ENCODE results near the gene PSME4.
"Not testable (repeated sequence)": the region's sequence is repeated elsewhere in the genome, so short reads cannot be mapped to it uniquely, and the experiment has no call there.

PSME4 gene

GRCh38 chr2:53854678-53855077 lies 116.1 kb downstream of the PSME4 start:
- H3K4me3 ChIP-seq (ENCODE audit: low read length), result no peak overlapping the region
- no peak overlapping the region for H3K27ac ChIP-seq (ENCODE audit: low read length)
- no peaks in the 10 kb centered on the region for H3K27me3 ChIP-seq (ENCODE audit: control insufficient read depth, insufficient read depth, low read length)
- H3K4me1 ChIP-seq (ENCODE audit: control insufficient read depth, low read depth, low read length), result no peaks in the 10 kb centered on the region
- H3K9ac ChIP-seq (ENCODE audit: low read length), result no peak overlapping the region
- no peaks in the 10 kb centered on the region for H3K9me3 ChIP-seq (ENCODE audit: control insufficient read depth, low read depth, low read length)
- peaks cover 15% of the 10 kb centered on the region for H3K36me3 ChIP-seq (ENCODE audit: control insufficient read depth, low read depth, low read length)

- H3K4me3 ChIP-seq (ENCODE audit: low read length), result no peak overlapping the region
- no peaks in the 10 kb centered on the region for H3K9me3 ChIP-seq (ENCODE audit: control insufficient read depth, low read depth, low read length)
- no peaks in the 10 kb centered on the region for H3K4me1 ChIP-seq (ENCODE audit: control insufficient read depth, low read depth, low read length)
- no peak overlapping the region for H3K27ac ChIP-seq (ENCODE audit: low read length)
- no peaks in the 10 kb centered on the region for H3K27me3 ChIP-seq (ENCODE audit: control insufficient read depth, insufficient read depth, low read length)
- H3K9ac ChIP-seq (ENCODE audit: low read length), result no peak overlapping the region
- H3K36me3 ChIP-seq (ENCODE audit: control insufficient read depth, low read depth, low read length), result peaks cover 15% of the 10 kb centered on the region
Measured at GRCh38 chr2:53852532-53852931, 118.3 kb downstream of the PSME4 start.

- H3K36me3 ChIP-seq (ENCODE audit: control insufficient read depth, low read depth, low read length), result peaks cover 15% of the 10 kb centered on the region
- not testable (repeated sequence) for H3K9me3 ChIP-seq (ENCODE audit: control insufficient read depth, low read depth, low read length); H3K4me1 ChIP-seq (ENCODE audit: control insufficient read depth, low read depth, low read length); H3K27ac ChIP-seq (ENCODE audit: low read length); H3K9ac ChIP-seq (ENCODE audit: low read length); H3K4me3 ChIP-seq (ENCODE audit: low read length); H3K27me3 ChIP-seq (ENCODE audit: control insufficient read depth, insufficient read depth, low read length)
Measured at GRCh38 chr2:53851052-53851757, 119.6 kb downstream of the PSME4 start.

GRCh38 chr2:53848062-53848461 lies 122.7 kb downstream of the PSME4 start:
- Histone ChIP-seq H3K36me3 (ENCODE audit: control insufficient read depth, low read depth, low read length) (no peaks in the 10 kb centered on the region), H3K9ac (ENCODE audit: low read length) (no peak overlapping the region), H3K27me3 (ENCODE audit: control insufficient read depth, insufficient read depth, low read length) (no peaks in the 10 kb centered on the region), H3K27ac (ENCODE audit: low read length) (no peak overlapping the region), H3K4me3 (ENCODE audit: low read length) (no peak overlapping the region), H3K9me3 (ENCODE audit: control insufficient read depth, low read depth, low read length) (no peaks in the 10 kb centered on the region), H3K4me1 (ENCODE audit: control insufficient read depth, low read depth, low read length) (no peaks in the 10 kb centered on the region)

GRCh38 chr2:53843595-53843994 lies 127.2 kb downstream of the PSME4 start:
- no peak overlapping the region for H3K27ac ChIP-seq (ENCODE audit: low read length)
- no peaks in the 10 kb centered on the region for H3K4me1 ChIP-seq (ENCODE audit: control insufficient read depth, low read depth, low read length)
- H3K36me3 ChIP-seq (ENCODE audit: control insufficient read depth, low read depth, low read length), result no peaks in the 10 kb centered on the region
- H3K27me3 ChIP-seq (ENCODE audit: control insufficient read depth, insufficient read depth, low read length), result no peaks in the 10 kb centered on the region
- H3K4me3 ChIP-seq (ENCODE audit: low read length), result no peak overlapping the region
- H3K9me3 ChIP-seq (ENCODE audit: control insufficient read depth, low read depth, low read length), result no peaks in the 10 kb centered on the region
- H3K9ac ChIP-seq (ENCODE audit: low read length), result no peak overlapping the region

- Histone ChIP-seq H3K9me3 (ENCODE audit: control insufficient read depth, low read depth, low read length) (no peaks in the 10 kb centered on the region), H3K4me1 (ENCODE audit: control insufficient read depth, low read depth, low read length) (no peaks in the 10 kb centered on the region), H3K27ac (ENCODE audit: low read length) (no peak overlapping the region), H3K27me3 (ENCODE audit: control insufficient read depth, insufficient read depth, low read length) (no peaks in the 10 kb centered on the region), H3K4me3 (ENCODE audit: low read length) (no peak overlapping the region), H3K36me3 (ENCODE audit: control insufficient read depth, low read depth, low read length) (no peaks in the 10 kb centered on the region), H3K9ac (ENCODE audit: low read length) (no peak overlapping the region)
Measured at GRCh38 chr2:53842891-53843290, 127.9 kb downstream of the PSME4 start.

- H3K9me3 ChIP-seq (ENCODE audit: control insufficient read depth, low read depth, low read length); H3K4me1 ChIP-seq (ENCODE audit: control insufficient read depth, low read depth, low read length); H3K27me3 ChIP-seq (ENCODE audit: control insufficient read depth, insufficient read depth, low read length); H3K36me3 ChIP-seq (ENCODE audit: control insufficient read depth, low read depth, low read length); H3K9ac ChIP-seq (ENCODE audit: low read length); H3K27ac ChIP-seq (ENCODE audit: low read length); H3K4me3 ChIP-seq (ENCODE audit: low read length): not testable (repeated sequence)
Measured at GRCh38 chr2:53841651-53842050, 129.1 kb downstream of the PSME4 start.

GRCh38 chr2:53840580-53840979 lies 130.2 kb downstream of the PSME4 start:
- no peak overlapping the region for H3K9ac ChIP-seq (ENCODE audit: low read length)
- H3K4me3 ChIP-seq (ENCODE audit: low read length), result no peak overlapping the region
- no peaks in the 10 kb centered on the region for H3K36me3 ChIP-seq (ENCODE audit: control insufficient read depth, low read depth, low read length)

GRCh38 chr2:53829980-53830290 lies 140.9 kb downstream of the PSME4 start:
- not testable (repeated sequence) for H3K36me3 ChIP-seq (ENCODE audit: control insufficient read depth, low read depth, low read length); H3K27me3 ChIP-seq (ENCODE audit: control insufficient read depth, insufficient read depth, low read length); H3K27ac ChIP-seq (ENCODE audit: low read length); H3K4me3 ChIP-seq (ENCODE audit: low read length); H3K9me3 ChIP-seq (ENCODE audit: control insufficient read depth, low read depth, low read length); H3K9ac ChIP-seq (ENCODE audit: low read length)
- peaks cover 20% of the 10 kb centered on the region for H3K4me1 ChIP-seq (ENCODE audit: control insufficient read depth, low read depth, low read length)

More at GRCh38 chr2:53840580-53840979, 130.2 kb downstream of the PSME4 start:
- no peaks in the 10 kb centered on the region for H3K9me3 ChIP-seq (ENCODE audit: control insufficient read depth, low read depth, low read length)
- H3K27ac ChIP-seq (ENCODE audit: low read length), result no peak overlapping the region
- no peaks in the 10 kb centered on the region for H3K4me1 ChIP-seq (ENCODE audit: control insufficient read depth, low read depth, low read length)
- no peaks in the 10 kb centered on the region for H3K27me3 ChIP-seq (ENCODE audit: control insufficient read depth, insufficient read depth, low read length)

GRCh38 chr2:53829273-53829979 lies 141.4 kb downstream of the PSME4 start:
- H3K27ac ChIP-seq (ENCODE audit: low read length), result no peak overlapping the region
- H3K9me3 ChIP-seq (ENCODE audit: control insufficient read depth, low read depth, low read length), result no peaks in the 10 kb centered on the region
- H3K4me3 ChIP-seq (ENCODE audit: low read length), result no peak overlapping the region
- H3K4me1 ChIP-seq (ENCODE audit: control insufficient read depth, low read depth, low read length), result peaks cover 20% of the 10 kb centered on the region
- H3K27me3 ChIP-seq (ENCODE audit: control insufficient read depth, insufficient read depth, low read length), result no peaks in the 10 kb centered on the region
- no peak overlapping the region for H3K9ac ChIP-seq (ENCODE audit: low read length)
- H3K36me3 ChIP-seq (ENCODE audit: control insufficient read depth, low read depth, low read length), result no peaks in the 10 kb centered on the region

- Histone ChIP-seq H3K27me3 (ENCODE audit: control insufficient read depth, insufficient read depth, low read length) (no peaks in the 10 kb centered on the region), H3K9me3 (ENCODE audit: control insufficient read depth, low read depth, low read length) (no peaks in the 10 kb centered on the region), H3K27ac (ENCODE audit: low read length) (no peak overlapping the region), H3K36me3 (ENCODE audit: control insufficient read depth, low read depth, low read length) (no peaks in the 10 kb centered on the region), H3K9ac (ENCODE audit: low read length) (no peak overlapping the region), H3K4me3 (ENCODE audit: low read length) (no peak overlapping the region), H3K4me1 (ENCODE audit: control insufficient read depth, low read depth, low read length) (peaks cover 20% of the 10 kb centered on the region)
Measured at GRCh38 chr2:53828331-53828730, 142.5 kb downstream of the PSME4 start.

Measured in iPS-18a (cell line).